KOPT-K1 (cell line): ENCODE measurements around the gene SESTD1.

ENCODE experiments used
- H3K27ac ChIP-seq: fragments of 200-600 bp; sonication (generic); 2 replicates; pipeline ENCODE4 v1.5.1; 2016; ENCODE audit warnings: antibody characterized with exemption, mild to moderate bottlenecking, low read depth, low read length; ENCODE audit not compliant: poor library complexity, severe bottlenecking
- H3K36me3 ChIP-seq: fragments of 200-600 bp; sonication (generic); 2 replicates; pipeline ENCODE4 v1.5.1; 2017; ENCODE audit warnings: antibody characterized with exemption, mild to moderate bottlenecking, low read length, moderate library complexity; ENCODE audit not compliant: insufficient read depth
- H3K9me3 ChIP-seq: fragments of 200-600 bp; sonication (generic); 2 replicates; pipeline ENCODE4 v1.5.1; 2017; ENCODE audit warnings: antibody characterized with exemption, low read length, mild to moderate bottlenecking; ENCODE audit not compliant: insufficient read depth, poor library complexity, severe bottlenecking

SESTD1 gene

GRCh38 chr2:179140571-179140970 is 124.1 kb downstream of the SESTD1 start:
- Histone ChIP-seq H3K36me3 (no peaks in the 10 kb centered on the region), H3K27ac (no peak overlapping the region), H3K9me3 (no peaks in the 10 kb centered on the region)

- Histone ChIP-seq H3K27ac (no peak overlapping the region), H3K36me3 (no peaks in the 10 kb centered on the region), H3K9me3 (no peaks in the 10 kb centered on the region)
Observed at GRCh38 chr2:179139506-179139905, 125.1 kb downstream of the SESTD1 start.

- no peak overlapping the region for H3K27ac ChIP-seq
- H3K36me3 ChIP-seq = no peaks in the 10 kb centered on the region
- no peaks in the 10 kb centered on the region for H3K9me3 ChIP-seq
Observed at GRCh38 chr2:179137200-179137759, 127.4 kb downstream of the SESTD1 start.

GRCh38 chr2:179133016-179133415 is 131.6 kb downstream of the SESTD1 start:
- Histone ChIP-seq H3K9me3 (no peaks in the 10 kb centered on the region), H3K27ac (no peak overlapping the region), H3K36me3 (no peaks in the 10 kb centered on the region)

- H3K36me3 ChIP-seq = no peaks in the 10 kb centered on the region
- no peaks in the 10 kb centered on the region for H3K9me3 ChIP-seq
- H3K27ac ChIP-seq = no peak overlapping the region
Observed at GRCh38 chr2:179132076-179132475, 132.6 kb downstream of the SESTD1 start.

- Histone ChIP-seq H3K36me3 (no peaks in the 10 kb centered on the region), H3K9me3 (no peaks in the 10 kb centered on the region), H3K27ac (no peak overlapping the region)
Observed at GRCh38 chr2:179130560-179130959, 134.1 kb downstream of the SESTD1 start.

- Histone ChIP-seq H3K27ac (no peak overlapping the region), H3K9me3 (no peaks in the 10 kb centered on the region), H3K36me3 (no peaks in the 10 kb centered on the region)
Observed at GRCh38 chr2:179129574-179130238, 134.9 kb downstream of the SESTD1 start.

GRCh38 chr2:179125404-179125803 is 139.2 kb downstream of the SESTD1 start:
- Histone ChIP-seq H3K36me3 (no peaks in the 10 kb centered on the region), H3K9me3 (no peaks in the 10 kb centered on the region)

GRCh38 chr2:179124282-179124681 is 140.3 kb downstream of the SESTD1 start:
- Histone ChIP-seq H3K9me3 (no peaks in the 10 kb centered on the region), H3K27ac (no peak overlapping the region), H3K36me3 (no peaks in the 10 kb centered on the region)

More at GRCh38 chr2:179125404-179125803, 139.2 kb downstream of the SESTD1 start:
- no peak overlapping the region for H3K27ac ChIP-seq

- Histone ChIP-seq H3K36me3 (no peaks in the 10 kb centered on the region), H3K27ac (no peak overlapping the region), H3K9me3 (no peaks in the 10 kb centered on the region)
Observed at GRCh38 chr2:179123272-179123662, 141.4 kb downstream of the SESTD1 start.

GRCh38 chr2:179107737-179108136 is 156.9 kb downstream of the SESTD1 start:
- H3K27ac ChIP-seq = peak overlapping the region; percentile 5
- no peaks in the 10 kb centered on the region for H3K9me3 ChIP-seq
- H3K36me3 ChIP-seq = no peaks in the 10 kb centered on the region

GRCh38 chr2:179106676-179107428 is 157.8 kb downstream of the SESTD1 start:
- Histone ChIP-seq H3K36me3 (no peaks in the 10 kb centered on the region), H3K9me3 (no peaks in the 10 kb centered on the region), H3K27ac (no peak overlapping the region)

- H3K27ac ChIP-seq = no peak overlapping the region
Observed at GRCh38 chr2:179106342-179106675, 158.3 kb downstream of the SESTD1 start.

GRCh38 chr2:179104736-179105135 is 159.9 kb downstream of the SESTD1 start:
- no peaks in the 10 kb centered on the region for H3K36me3 ChIP-seq
- no peaks in the 10 kb centered on the region for H3K9me3 ChIP-seq
- H3K27ac ChIP-seq = no peak overlapping the region

More at GRCh38 chr2:179106342-179106675, 158.3 kb downstream of the SESTD1 start:
- Histone ChIP-seq H3K36me3 (no peaks in the 10 kb centered on the region), H3K9me3 (no peaks in the 10 kb centered on the region)

GRCh38 chr2:179098080-179098689 is 166.4 kb downstream of the SESTD1 start:
- no peaks in the 10 kb centered on the region for H3K36me3 ChIP-seq
- no peak overlapping the region for H3K27ac ChIP-seq
- H3K9me3 ChIP-seq = no peaks in the 10 kb centered on the region
